HG03432 (cell line): ENCODE data around the gene GLIPR1L1.

ENCODE experiments used
- ATAC-seq: cut with Tn5 transposase; IDR thresholded peaks from one replicate; pipeline ENCODE4 v1.9.1; 2021; ENCODE audit warnings: mild to moderate bottlenecking, moderate library complexity; ENCODE audit not compliant: unreplicated experiment

The GLIPR1L1 gene

GRCh38 chr12:75349946-75350345, 15.5 kb downstream of the GLIPR1L1 start:
- no peak for ATAC-seq

- no peak for ATAC-seq
Observed at GRCh38 chr12:75350413-75350812, 15.9 kb downstream of the GLIPR1L1 start.

GRCh38 chr12:75354011-75354410, 19.5 kb downstream of the GLIPR1L1 start:
- ATAC-seq = no peak

- ATAC-seq = peak; percentile 49
Observed at GRCh38 chr12:75360920-75361319, 26.4 kb downstream of the GLIPR1L1 start.

GRCh38 chr12:75361408-75361807, 26.9 kb downstream of the GLIPR1L1 start:
- no peak for ATAC-seq

GRCh38 chr12:75364919-75365318, 30.4 kb downstream of the GLIPR1L1 start:
- ATAC-seq = no peak

- peak; percentile 86 for ATAC-seq
Observed at GRCh38 chr12:75366629-75367028, 32.2 kb downstream of the GLIPR1L1 start.

- no peak for ATAC-seq
Observed at GRCh38 chr12:75374971-75375370, 40.5 kb downstream of the GLIPR1L1 start.

GRCh38 chr12:75378354-75378753, 43.9 kb downstream of the GLIPR1L1 start:
- no peak for ATAC-seq

GRCh38 chr12:75389061-75389460, 54.6 kb downstream of the GLIPR1L1 start:
- ATAC-seq = no peak

- ATAC-seq = no peak
Observed at GRCh38 chr12:75389706-75390105, 55.2 kb downstream of the GLIPR1L1 start.

- peak; percentile 2 for ATAC-seq
Observed at GRCh38 chr12:75390156-75390898, 55.9 kb downstream of the GLIPR1L1 start.

- ATAC-seq = peak; percentile 97
Observed at GRCh38 chr12:75390899-75391538, 56.5 kb downstream of the GLIPR1L1 start, which contains the start of gene GLIPR1L2. Gene GLIPR1L2 (plus strand): TSS chr12:75391089. CDS start chr12:75391117, 28 bp downstream.

- no peak for ATAC-seq
Observed at GRCh38 chr12:75404231-75404630, 69.8 kb downstream of the GLIPR1L1 start.

GRCh38 chr12:75407683-75408082, 73.2 kb downstream of the GLIPR1L1 start:
- ATAC-seq = no peak

GRCh38 chr12:75409830-75410229, 75.4 kb downstream of the GLIPR1L1 start:
- ATAC-seq = no peak

- no peak for ATAC-seq
Observed at GRCh38 chr12:75414671-75415070, 80.2 kb downstream of the GLIPR1L1 start.

- no peak for ATAC-seq
Observed at GRCh38 chr12:75419841-75420240, 85.4 kb downstream of the GLIPR1L1 start.
